HCT116 (cell line): ENCODE measurements around the gene NFIX. TPM values are rescaled to one million over a fixed set of nuclear protein-coding genes. Genes with fewer than 3 reads are reported as not detected.
A peak's percentile ranks its signal among the peaks of the same experiment; 100 is the strongest.

Source experiments
- ATAC-seq: fragments of 200-7000 bp; cut with Tn5 transposase; 2 replicates; pipeline ENCODE4 v1.9.1; 2020; ENCODE audit warnings: mild to moderate bottlenecking, moderate library complexity
- BruUV-seq: library from RNA; stranded (reverse); fragments of 400-500 nt; replicated peaks from 2 replicates; lab custom pipeline; 2021; lab: Mats Ljungman, UMichigan
- CTCF ChIA-PET: fragments of 300-600 bp; sonication (Branson Sonifier 250); formaldehyde crosslinking; loops from one replicate; lab custom pipeline; 2021; ENCODE audit warnings: antibody characterized with exemption; lab: Charles Lee
- POLR2A ChIA-PET: fragments of 300-600, 350-600 bp; sonication (Branson Sonifier 250); formaldehyde crosslinking; loops from one replicate; lab custom pipeline; 2021; ENCODE audit warnings: antibody characterized with exemption; lab: Charles Lee
- RAD21 ChIA-PET, 2 experiments: fragments of 300-600 bp; sonication (Branson Sonifier 250); formaldehyde crosslinking; loops; one replicate each; lab custom pipeline; 2023; ENCODE audit warnings: low total read pairs in 2 of 2; ENCODE audit not compliant: uncharacterized antibody in 2 of 2, unreplicated experiment in 2 of 2, low non-redundant PET in 1 of 2; lab: Charles Lee
- DNase-seq: peaks from one replicate; pipeline ENCODE4 v3.0.0-alpha.2; 2010; ENCODE audit warnings: low read depth, low spot score
- H2AFZ ChIP-seq: fragments of 200-600 bp; shearing (Covaris generic), sonication (generic); 2 replicates; pipeline ENCODE4 v1.6.1; 2017; ENCODE audit warnings: low read depth, mixed run types, mixed read lengths, antibody characterized with exemption, low read length; ENCODE audit not compliant: poor library complexity, severe bottlenecking
- H3K27ac ChIP-seq: 2 replicates; pipeline ENCODE4 v1.5.1; 2012; ENCODE audit warnings: low read depth, low read length
- H3K27me3 ChIP-seq: fragments of 200-600 bp; sonication (generic); 2 replicates; pipeline ENCODE4 v1.6.1; 2016; ENCODE audit warnings: mixed run types, low read length, mixed read lengths; ENCODE audit not compliant: insufficient read depth
- H3K36me3 ChIP-seq, 2 experiments: fragments of 200-500 bp in 1 of 2; fragments of 200-600 bp in 1 of 2; sonication (Bioruptor generic) in 1 of 2; sonication (generic) in 1 of 2; 2 replicates each; pipeline versions ENCODE4 v1.5.1 to v1.6.1; 2014 to 2016; ENCODE audit warnings: low read length in 2 of 2, inconsistent platforms in 1 of 2, mixed read lengths in 1 of 2, mixed run types in 1 of 2; ENCODE audit not compliant: insufficient read depth in 2 of 2, control insufficient read depth in 1 of 2
- H3K4me1 ChIP-seq, 2 experiments: fragments of 200-600 bp in 1 of 2; sonication (generic) in 1 of 2; 2 replicates each; pipeline versions ENCODE4 v1.5.1 to v1.6.1; 2012 to 2017; ENCODE audit warnings: low read length in 2 of 2, inconsistent platforms in 1 of 2, mild to moderate bottlenecking in 1 of 2, mixed read lengths in 1 of 2, mixed run types in 1 of 2, moderate library complexity in 1 of 2; ENCODE audit not compliant: insufficient read depth in 2 of 2, control insufficient read depth in 1 of 2
- H3K4me2 ChIP-seq: fragments of 200-600 bp; sonication (generic); 2 replicates; pipeline ENCODE4 v1.6.1; 2017; ENCODE audit warnings: mixed run types, low read length, mixed read lengths
- H3K4me3 ChIP-seq, 2 experiments: fragments of 200-600 bp in 1 of 2; sonication (generic) in 1 of 2; replicated peaks in 1 of 2; 2 replicates each; pipeline ENCODE4 v1.5.1; 2011 to 2016; ENCODE audit warnings: low read length in 2 of 2, control low read depth in 1 of 2, low read depth in 1 of 2, mild to moderate bottlenecking in 1 of 2, mixed read lengths in 1 of 2, mixed run types in 1 of 2
- H3K79me2 ChIP-seq: fragments of 200-600 bp; sonication (generic); 2 replicates; pipeline ENCODE4 v1.6.1; 2017; ENCODE audit warnings: mild to moderate bottlenecking, mixed run types, low read length, moderate library complexity, mixed read lengths; ENCODE audit not compliant: insufficient read depth
- H3K9ac ChIP-seq: fragments of 200-600 bp; sonication (generic); 2 replicates; pipeline ENCODE4 v1.6.1; 2016; ENCODE audit warnings: low read length, mixed read lengths
- H3K9me2 ChIP-seq: fragments of 200-600 bp; sonication (generic), shearing (Covaris generic); 2 replicates; pipeline ENCODE4 v1.6.1; 2017; ENCODE audit warnings: mixed run types, mild to moderate bottlenecking, moderate library complexity; ENCODE audit not compliant: insufficient read depth
- H3K9me3 ChIP-seq, 2 experiments: fragments of 200-500 bp in 1 of 2; fragments of 200-600 bp in 1 of 2; sonication (Bioruptor generic) in 1 of 2; sonication (generic) in 1 of 2; 2 replicates each; pipeline ENCODE4 v1.6.1; 2014 to 2017; ENCODE audit warnings: low read length in 2 of 2, mixed read lengths in 2 of 2, inconsistent platforms in 1 of 2, low read depth in 1 of 2, mild to moderate bottlenecking in 1 of 2, mixed run types in 1 of 2, moderate library complexity in 1 of 2; ENCODE audit not compliant: control insufficient read depth in 1 of 2, insufficient read depth in 1 of 2
- H4K20me1 ChIP-seq: fragments of 200-600 bp; sonication (generic), shearing (Covaris generic); 2 replicates; pipeline ENCODE4 v1.6.1; 2017; ENCODE audit warnings: mixed run types, mild to moderate bottlenecking, moderate library complexity; ENCODE audit not compliant: insufficient read depth
- CEBPB ChIP-seq: IDR thresholded peaks from 2 replicates; pipeline ENCODE4 v1.6.1; 2012; ENCODE audit warnings: low read depth
- EGR1 ChIP-seq: IDR thresholded peaks from 2 replicates; pipeline ENCODE4 v1.6.1; 2012; ENCODE audit warnings: low read depth
- ELF1 ChIP-seq: IDR thresholded peaks from 2 replicates; pipeline ENCODE4 v1.6.1; 2012; ENCODE audit warnings: low read depth, borderline replicate concordance
- JUND ChIP-seq: IDR thresholded peaks from 2 replicates; pipeline ENCODE4 v1.6.1; 2012
- MAX ChIP-seq: IDR thresholded peaks from 2 replicates; pipeline ENCODE4 v1.6.1; 2012
- POLR2A ChIP-seq: IDR thresholded peaks from 2 replicates; pipeline ENCODE4 v1.7.0; 2011; ENCODE audit warnings: borderline replicate concordance; ENCODE audit not compliant: insufficient read depth, insufficient read length; ENCODE audit errors: extremely low read depth
- POLR2AphosphoS5 ChIP-seq: IDR thresholded peaks from 2 replicates; pipeline ENCODE4 v1.6.1; 2011; ENCODE audit warnings: mild to moderate bottlenecking, low read depth, low read length, moderate library complexity
- SIN3A ChIP-seq: IDR thresholded peaks from 2 replicates; pipeline ENCODE4 v1.6.1; 2012; ENCODE audit warnings: low read depth
- SP1 ChIP-seq: IDR thresholded peaks from 2 replicates; pipeline ENCODE4 v1.6.1; 2012; ENCODE audit warnings: low read depth
- YY1 ChIP-seq: IDR thresholded peaks from 2 replicates; pipeline ENCODE4 v1.6.1; 2011; ENCODE audit warnings: low read length, low read depth, moderate library complexity, mild to moderate bottlenecking; ENCODE audit not compliant: insufficient replicate concordance; ENCODE audit errors: extremely low read depth
- ZFX ChIP-seq: fragments of 450-650 bp; IDR thresholded peaks from 2 replicates; pipeline ENCODE4 v1.6.1; 2017
- ZNF274 ChIP-seq: fragments of 200-500 bp; sonication (Bioruptor generic); IDR thresholded peaks from 2 replicates; pipeline ENCODE4 v1.6.1; 2014; ENCODE audit warnings: mild to moderate bottlenecking, low read depth, low read length, inconsistent platforms
- intact Hi-C: fragments of 100-400 bp; cut with micrococcal nuclease; formaldehyde crosslinking; loops from 2 replicates; pipeline ENCODE4 v1.10.0; 2022
- total RNA-seq: library from RNA; stranded (reverse); gene quantifications from one replicate; pipeline ENCODE4 v1.2.1, GENCODE V29; 2021; ENCODE audit not compliant: unreplicated experiment
- TF ChIP-seq, protein P1 (sequence below): IDR thresholded peaks from 2 replicates; pipeline ENCODE4 v1.6.1; 2012

Gene NFIX
- total RNA-seq, 1 experiment from 2014 or later: 34.8 TPM

GRCh38 chr19:13094106-13094504 lies 98.8 kb downstream of the NFIX start:
- Histone ChIP-seq H3K9me2 (no peaks in the 10 kb centered on the region), H3K36me3 (no peaks in the 10 kb centered on the region), H2AFZ (no peak overlapping the region), H3K9me3 (no peaks in the 10 kb centered on the region), H3K79me2 (no peaks in the 10 kb centered on the region), H4K20me1 (no peaks in the 10 kb centered on the region), H3K27ac (no peak overlapping the region), H3K9ac (no peak overlapping the region), H3K4me1 (peaks cover 6 to 32% of the 10 kb centered on the region in 2 experiments; a peak in 3 of 4 replicates), H3K4me3 (no peak overlapping the region), H3K4me2 (peak overlapping the region; percentile 38), H3K27me3 (no peaks in the 10 kb centered on the region)
- no TSS peak for BruUV-seq
- ChIA-PET RAD21 (interaction anchor here (0.6 to 2.5 kb wide), 14 partner anchors 28 to 129 kb away, joined by 3 to 25 read pairs (median 6); no protein-coding TSS in a partner anchor), POLR2A (interaction anchor here (0.6 to 1.8 kb wide), 3 partner anchors 62 to 116 kb away, joined by 3 to 6 read pairs (median 3); no protein-coding TSS in a partner anchor), CTCF (interaction anchor here (0.9 to 6.6 kb wide), 23 partner anchors 10 to 293 kb away, joined by 3 to 94 read pairs (median 4); partner anchors contain the start of genes DAND5, IER2, NACC1 and STX10)
- TF ChIP-seq CEBPB (no peak), ELF1 (no peak), POLR2AphosphoS5 (no peak), ZNF274 (no peak), JUND (no peak), EGR1 (no peak), SIN3A (no peak), ZFX (no peak), POLR2A (no peak), SP1 (no peak), MAX (no peak), YY1 (no peak)
- TF ChIP-seq, protein P1, sequence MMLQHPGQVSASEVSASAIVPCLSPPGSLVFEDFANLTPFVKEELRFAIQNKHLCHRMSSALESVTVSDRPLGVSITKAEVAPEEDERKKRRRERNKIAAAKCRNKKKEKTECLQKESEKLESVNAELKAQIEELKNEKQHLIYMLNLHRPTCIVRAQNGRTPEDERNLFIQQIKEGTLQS: no peak
- ATAC-seq: no peak
- no peak for DNase-seq
- intact Hi-C loops: loop anchor here (1.0 to 5.0 kb wide), 2 partner anchors 62 to 111 kb away; no protein-coding TSS in a partner anchor
